PC-3 (cell line): ENCODE data around the gene THBS2. TPM values are rescaled to one million over a fixed set of nuclear protein-coding genes. Genes with fewer than 3 reads are reported as not detected.

Source experiments
- ATAC-seq: fragments of 200-7000 bp; cut with Tn5 transposase; 2 replicates; pipeline ENCODE4 v1.9.1; 2020; ENCODE audit warnings: mild to moderate bottlenecking, moderate library complexity
- BruUV-seq: library from RNA; stranded (reverse); fragments of 400-500 nt; replicated peaks from 2 replicates; lab custom pipeline; 2021; lab: Mats Ljungman, UMichigan
- CTCF ChIA-PET: fragments of 300-600 bp; sonication (Branson Sonifier 250); formaldehyde crosslinking; loops from one replicate; lab custom pipeline; 2022; ENCODE audit warnings: antibody characterized with exemption; lab: Charles Lee
- POLR2A ChIA-PET: fragments of 300-600 bp; sonication (Branson Sonifier 250); formaldehyde crosslinking; loops from one replicate; lab custom pipeline; 2022; ENCODE audit warnings: antibody characterized with exemption; ENCODE audit not compliant: unreplicated experiment; lab: Charles Lee
- DNase-seq: peaks from one replicate; pipeline ENCODE4 v3.0.0-alpha.2; 2015
- H2AFZ ChIP-seq: fragments of 300-600 bp; sonication (generic); 2 replicates; pipeline ENCODE4 v1.6.0; 2016; ENCODE audit warnings: antibody characterized with exemption, low read length
- H3F3A ChIP-seq: fragments of 300-600 bp; sonication (generic); one replicate; pipeline ENCODE4 v1.6.0; 2017; ENCODE audit warnings: antibody characterized with exemption, low read length, control low read depth, mild to moderate bottlenecking; ENCODE audit not compliant: unreplicated experiment
- H3K27ac ChIP-seq: fragments of 300-600 bp; sonication (generic); 2 replicates; pipeline ENCODE4 v1.5.1; 2016; ENCODE audit warnings: mild to moderate bottlenecking, low read length
- H3K27me3 ChIP-seq: fragments of 300-600 bp; sonication (generic); 2 replicates; pipeline ENCODE4 v1.6.1; 2016; ENCODE audit warnings: low read length, mixed read lengths
- H3K36me3 ChIP-seq: fragments of 300-600 bp; sonication (generic); 2 replicates; pipeline ENCODE4 v1.6.1; 2016; ENCODE audit warnings: low read depth, mixed run types, low read length, mixed read lengths
- H3K4me1 ChIP-seq: fragments of 300-600 bp; sonication (generic); 2 replicates; pipeline ENCODE4 v1.5.1; 2016; ENCODE audit warnings: low read length; ENCODE audit not compliant: insufficient read depth
- H3K4me2 ChIP-seq: fragments of 300-600 bp; sonication (generic); 2 replicates; pipeline ENCODE4 v1.6.0; 2016; ENCODE audit warnings: low read length
- H3K4me3 ChIP-seq: fragments of 300-600 bp; sonication (generic); 2 replicates; pipeline ENCODE4 v1.5.1; 2016; ENCODE audit warnings: mild to moderate bottlenecking, low read length, mixed read lengths
- H3K79me2 ChIP-seq: fragments of 300-600 bp; sonication (generic); 2 replicates; pipeline ENCODE4 v1.6.1; 2017; ENCODE audit warnings: low read length, mixed read lengths
- H3K9ac ChIP-seq: fragments of 300-600 bp; sonication (generic); 2 replicates; pipeline ENCODE4 v1.6.0; 2016; ENCODE audit warnings: mild to moderate bottlenecking, low read length
- H3K9me2 ChIP-seq: fragments of 300-600 bp; sonication (generic); replicated peaks from 2 replicates; pipeline ENCODE4 v1.6.1; 2016; ENCODE audit warnings: mixed run types, low read length, mixed read lengths
- H3K9me3 ChIP-seq: fragments of 300-600 bp; sonication (generic); 2 replicates; pipeline ENCODE4 v1.6.1; 2016; ENCODE audit warnings: low read length, mixed read lengths
- H4K20me1 ChIP-seq: fragments of 300-600 bp; sonication (generic); 2 replicates; pipeline ENCODE4 v1.6.1; 2016; ENCODE audit warnings: low read length, mixed read lengths
- CTCF ChIP-seq: fragments of 300-600 bp; sonication (generic); conservative IDR thresholded peaks from 2 replicates; pipeline ENCODE4 v1.5.1; 2017; ENCODE audit warnings: antibody characterized with exemption, low read depth, mild to moderate bottlenecking, low read length
- EZH2 ChIP-seq: fragments of 300-600 bp; sonication (generic); IDR thresholded peaks from one replicate; pipeline ENCODE4 v1.6.1; 2017; ENCODE audit warnings: antibody characterized with exemption, mild to moderate bottlenecking, low read length; ENCODE audit not compliant: unreplicated experiment
- EZH2phosphoT487 ChIP-seq: fragments of 300-600 bp; sonication (generic); IDR thresholded peaks from 2 replicates; pipeline ENCODE4 v1.6.1; 2018; ENCODE audit warnings: mild to moderate bottlenecking, antibody characterized with exemption, low read length, borderline replicate concordance
- intact Hi-C: fragments of 100-400 bp; cut with micrococcal nuclease; formaldehyde crosslinking; loops from 2 replicates; pipeline ENCODE4 v1.9.0; 2023
- total RNA-seq: library from RNA; depleted of rRNA; stranded (reverse); fragments of >200 nt; gene quantifications from 2 replicates; pipeline ENCODE4 v1.2.3, GENCODE V29; 2014

THBS2 gene
- total RNA-seq, 1 experiment from 2014 or later = not detected

GRCh38 chr6:169185692-169186485 is 67.8 kb downstream of the THBS2 start:
- no peak overlapping the region for H3K27ac ChIP-seq
- H4K20me1 ChIP-seq = no peaks in the 10 kb centered on the region
- intact Hi-C loops = no loop called here
- TF ChIP-seq EZH2 (no peak), CTCF (no peak), EZH2phosphoT487 (no peak)
- CTCF ChIA-PET = no interaction called here
- H3K9ac ChIP-seq = no peak overlapping the region
- H3F3A ChIP-seq = no peaks in the 10 kb centered on the region
- POLR2A ChIA-PET = no interaction called here
- H3K79me2 ChIP-seq = no peaks in the 10 kb centered on the region
- H3K9me3 ChIP-seq = no peaks in the 10 kb centered on the region
- no TSS peak for BruUV-seq
- no peaks in the 10 kb centered on the region for H3K4me1 ChIP-seq
- DNase-seq = no peak
- H3K27me3 ChIP-seq = no peaks in the 10 kb centered on the region
- H3K36me3 ChIP-seq = no peaks in the 10 kb centered on the region
- no peak for ATAC-seq
- H3K4me2 ChIP-seq = no peak overlapping the region
- H3K9me2 ChIP-seq = no peaks in the 10 kb centered on the region
- H3K4me3 ChIP-seq = no peak overlapping the region
- H2AFZ ChIP-seq = no peak overlapping the region

- no peaks in the 10 kb centered on the region for H3K27me3 ChIP-seq
- no peaks in the 10 kb centered on the region for H3F3A ChIP-seq
- no peaks in the 10 kb centered on the region for H3K9me3 ChIP-seq
- H3K27ac ChIP-seq = no peak overlapping the region
- H3K4me1 ChIP-seq = no peaks in the 10 kb centered on the region
- H3K4me2 ChIP-seq = no peak overlapping the region
- no peaks in the 10 kb centered on the region for H3K79me2 ChIP-seq
- no peak for TF ChIP-seq EZH2phosphoT487
- no peak for TF ChIP-seq CTCF
- no peak for TF ChIP-seq EZH2
- no peak overlapping the region for H2AFZ ChIP-seq
- BruUV-seq = no TSS peak
- DNase-seq (no peak), ATAC-seq (no peak)
- ChIA-PET CTCF (no interaction called here), POLR2A (no interaction called here)
- H4K20me1 ChIP-seq = no peaks in the 10 kb centered on the region
- H3K9me2 ChIP-seq = no peaks in the 10 kb centered on the region
- H3K4me3 ChIP-seq = no peak overlapping the region
- no peak overlapping the region for H3K9ac ChIP-seq
- H3K36me3 ChIP-seq = no peaks in the 10 kb centered on the region
- intact Hi-C loops = no loop called here
Measured at GRCh38 chr6:169185011-169185521, 68.6 kb downstream of the THBS2 start.

- Histone ChIP-seq H3K4me1 (no peaks in the 10 kb centered on the region), H4K20me1 (no peaks in the 10 kb centered on the region), H3K9me2 (no peaks in the 10 kb centered on the region), H2AFZ (no peak overlapping the region), H3K79me2 (no peaks in the 10 kb centered on the region), H3K9me3 (no peaks in the 10 kb centered on the region), H3K27ac (no peak overlapping the region), H3K9ac (no peak overlapping the region), H3K4me3 (no peak overlapping the region), H3F3A (no peaks in the 10 kb centered on the region), H3K27me3 (no peaks in the 10 kb centered on the region), H3K36me3 (no peaks in the 10 kb centered on the region), H3K4me2 (no peak overlapping the region)
- ChIA-PET CTCF (no interaction called here), POLR2A (no interaction called here)
- no TSS peak for BruUV-seq
- intact Hi-C loops = no loop called here
- ATAC-seq (no peak), DNase-seq (no peak)
- TF ChIP-seq EZH2 = no peak
- TF ChIP-seq CTCF = no peak
- TF ChIP-seq EZH2phosphoT487 = no peak
Measured at GRCh38 chr6:169184419-169184818, 69.2 kb downstream of the THBS2 start.
